MG63 (cell line): ENCODE data around the gene LUZP2. TPM values are rescaled to one million over a fixed set of nuclear protein-coding genes. Genes with fewer than 3 reads are reported as not detected.

Experiments used
- DNase-seq: peaks from one replicate; pipeline ENCODE4 v3.0.0-alpha.2; 2020
- H3K27me3 ChIP-seq: fragments of 250-450 bp; sonication (Bioruptor Pico); 2 replicates; pipeline ENCODE4 v1.5.1; 2020; ENCODE audit warnings: mild to moderate bottlenecking, moderate library complexity
- H3K36me3 ChIP-seq: fragments of 250-450 bp; sonication (Bioruptor Pico); 2 replicates; pipeline ENCODE4 v1.5.1; 2020; ENCODE audit warnings: mild to moderate bottlenecking, moderate library complexity
- H3K4me3 ChIP-seq: fragments of 250-450 bp; sonication (Bioruptor Pico); 2 replicates; pipeline ENCODE4 v1.5.1; 2020; ENCODE audit warnings: mild to moderate bottlenecking, moderate library complexity
- H3K9me3 ChIP-seq: fragments of 250-450 bp; sonication (Bioruptor Pico); 2 replicates; pipeline ENCODE4 v1.5.1; 2020; ENCODE audit warnings: mild to moderate bottlenecking, moderate library complexity
- total RNA-seq: library from RNA; depleted of rRNA; stranded (reverse); fragments of >200 nt; shearing (Covaris generic); gene quantifications from 2 replicates; pipeline ENCODE4 v1.2.3, GENCODE V29; 2014; ENCODE audit warnings: low replicate concordance

The LUZP2 gene
- total RNA-seq, 1 experiment from 2014 or later = 1.5 TPM

- H3K9me3 ChIP-seq = no peaks in the 10 kb centered on the region
- H3K4me3 ChIP-seq = no peak overlapping the region
- no peaks in the 10 kb centered on the region for H3K27me3 ChIP-seq
- no peak for DNase-seq
- no peaks in the 10 kb centered on the region for H3K36me3 ChIP-seq
Measured at GRCh38 chr11:24808173-24808572, 311.3 kb downstream of the LUZP2 start.

- Histone ChIP-seq H3K4me3 (no peak overlapping the region), H3K9me3 (no peaks in the 10 kb centered on the region), H3K36me3 (no peaks in the 10 kb centered on the region), H3K27me3 (no peaks in the 10 kb centered on the region)
- DNase-seq = no peak
Measured at GRCh38 chr11:24819006-24819405, 322.2 kb downstream of the LUZP2 start.

- Histone ChIP-seq H3K36me3 (no peaks in the 10 kb centered on the region), H3K9me3 (no peaks in the 10 kb centered on the region), H3K4me3 (no peak overlapping the region), H3K27me3 (no peaks in the 10 kb centered on the region)
- DNase-seq = no peak
Measured at GRCh38 chr11:24819863-24820434, 323.1 kb downstream of the LUZP2 start.

- Histone ChIP-seq H3K36me3 (no peaks in the 10 kb centered on the region), H3K27me3 (no peaks in the 10 kb centered on the region), H3K9me3 (no peaks in the 10 kb centered on the region), H3K4me3 (no peak overlapping the region)
- no peak for DNase-seq
Measured at GRCh38 chr11:24820541-24820940, 323.7 kb downstream of the LUZP2 start.

- no peak for DNase-seq
- H3K36me3 ChIP-seq = no peaks in the 10 kb centered on the region
- no peak overlapping the region for H3K4me3 ChIP-seq
- no peaks in the 10 kb centered on the region for H3K9me3 ChIP-seq
- H3K27me3 ChIP-seq = no peaks in the 10 kb centered on the region
Measured at GRCh38 chr11:24828938-24829605, 332.2 kb downstream of the LUZP2 start.

- no peaks in the 10 kb centered on the region for H3K9me3 ChIP-seq
- DNase-seq = no peak
- no peak overlapping the region for H3K4me3 ChIP-seq
- no peaks in the 10 kb centered on the region for H3K27me3 ChIP-seq
- H3K36me3 ChIP-seq = no peaks in the 10 kb centered on the region
Measured at GRCh38 chr11:24833573-24833972, 336.7 kb downstream of the LUZP2 start.

GRCh38 chr11:24837112-24837511 lies 340.3 kb downstream of the LUZP2 start:
- H3K4me3 ChIP-seq = no peak overlapping the region
- H3K9me3 ChIP-seq = no peaks in the 10 kb centered on the region
- H3K36me3 ChIP-seq = no peaks in the 10 kb centered on the region
- no peaks in the 10 kb centered on the region for H3K27me3 ChIP-seq
- no peak for DNase-seq

GRCh38 chr11:24842308-24842707 lies 345.5 kb downstream of the LUZP2 start:
- no peaks in the 10 kb centered on the region for H3K36me3 ChIP-seq
- H3K4me3 ChIP-seq = no peak overlapping the region
- DNase-seq = no peak
- no peaks in the 10 kb centered on the region for H3K9me3 ChIP-seq
- no peaks in the 10 kb centered on the region for H3K27me3 ChIP-seq

- H3K36me3 ChIP-seq = no peaks in the 10 kb centered on the region
- H3K27me3 ChIP-seq = no peaks in the 10 kb centered on the region
- H3K4me3 ChIP-seq = no peak overlapping the region
- no peaks in the 10 kb centered on the region for H3K9me3 ChIP-seq
- no peak for DNase-seq
Measured at GRCh38 chr11:24844406-24844805, 347.6 kb downstream of the LUZP2 start.

- H3K27me3 ChIP-seq = no peaks in the 10 kb centered on the region
- no peaks in the 10 kb centered on the region for H3K9me3 ChIP-seq
- H3K4me3 ChIP-seq = no peak overlapping the region
- DNase-seq = no peak
- no peaks in the 10 kb centered on the region for H3K36me3 ChIP-seq
Measured at GRCh38 chr11:24848857-24849256, 352.0 kb downstream of the LUZP2 start.

- H3K36me3 ChIP-seq = no peaks in the 10 kb centered on the region
- H3K9me3 ChIP-seq = no peaks in the 10 kb centered on the region
- no peak overlapping the region for H3K4me3 ChIP-seq
- DNase-seq = no peak
- no peaks in the 10 kb centered on the region for H3K27me3 ChIP-seq
Measured at GRCh38 chr11:24855951-24856350, 359.1 kb downstream of the LUZP2 start.

- no peak overlapping the region for H3K4me3 ChIP-seq
- DNase-seq = no peak
- peaks cover 3% of the 10 kb centered on the region; the same call in 1 of the 2 replicates for H3K9me3 ChIP-seq
- H3K27me3 ChIP-seq = no peaks in the 10 kb centered on the region
- H3K36me3 ChIP-seq = no peaks in the 10 kb centered on the region
Measured at GRCh38 chr11:24859801-24860300, 363.0 kb downstream of the LUZP2 start.

- no peak for DNase-seq
- Histone ChIP-seq H3K27me3 (no peaks in the 10 kb centered on the region), H3K4me3 (no peak overlapping the region), H3K36me3 (no peaks in the 10 kb centered on the region), H3K9me3 (peaks cover 3% of the 10 kb centered on the region; the same call in 1 of the 2 replicates)
Measured at GRCh38 chr11:24861440-24861839, 364.6 kb downstream of the LUZP2 start.

- no peaks in the 10 kb centered on the region for H3K27me3 ChIP-seq
- no peak overlapping the region for H3K4me3 ChIP-seq
- no peaks in the 10 kb centered on the region for H3K36me3 ChIP-seq
- no peak for DNase-seq
- peaks cover 3% of the 10 kb centered on the region; the same call in 1 of the 2 replicates for H3K9me3 ChIP-seq
Measured at GRCh38 chr11:24866743-24867142, 369.9 kb downstream of the LUZP2 start.

GRCh38 chr11:24870048-24870447 lies 373.2 kb downstream of the LUZP2 start:
- DNase-seq = no peak
- Histone ChIP-seq H3K36me3 (no peaks in the 10 kb centered on the region), H3K4me3 (no peak overlapping the region), H3K9me3 (no peaks in the 10 kb centered on the region), H3K27me3 (no peaks in the 10 kb centered on the region)

- H3K9me3 ChIP-seq = no peaks in the 10 kb centered on the region
- H3K27me3 ChIP-seq = no peaks in the 10 kb centered on the region
- H3K36me3 ChIP-seq = no peaks in the 10 kb centered on the region
- H3K4me3 ChIP-seq = no peak overlapping the region
- no peak for DNase-seq
Measured at GRCh38 chr11:24872186-24872585, 375.3 kb downstream of the LUZP2 start.

GRCh38 chr11:24872651-24873311 lies 375.9 kb downstream of the LUZP2 start:
- DNase-seq = no peak
- H3K4me3 ChIP-seq = no peak overlapping the region
- H3K36me3 ChIP-seq = no peaks in the 10 kb centered on the region
- H3K27me3 ChIP-seq = no peaks in the 10 kb centered on the region
- no peaks in the 10 kb centered on the region for H3K9me3 ChIP-seq

GRCh38 chr11:24880962-24881361 lies 384.1 kb downstream of the LUZP2 start:
- no peaks in the 10 kb centered on the region for H3K9me3 ChIP-seq
- H3K36me3 ChIP-seq = no peaks in the 10 kb centered on the region
- H3K27me3 ChIP-seq = no peaks in the 10 kb centered on the region
- DNase-seq = no peak
- H3K4me3 ChIP-seq = no peak overlapping the region
